H1 (cell line): ENCODE measurements around the gene ATP6V0E2. TPM values are rescaled to one million over a fixed set of nuclear protein-coding genes. Genes with fewer than 3 reads are reported as not detected.
A peak's percentile ranks its signal among the peaks of the same experiment; 100 is the strongest.

Source experiments
- CTCF ChIA-PET: fragments of 300-600 bp; sonication (Branson Sonifier 250); formaldehyde crosslinking; loops from one replicate; lab custom pipeline; 2021; ENCODE audit not compliant: partially characterized antibody; lab: Charles Lee
- POLR2A ChIA-PET: fragments of 300-600 bp; sonication (Branson Sonifier 250); formaldehyde crosslinking; loops from one replicate; lab custom pipeline; 2021; ENCODE audit warnings: inconsistent platforms; ENCODE audit not compliant: partially characterized antibody; lab: Charles Lee
- DNase-seq, 2 experiments: peaks; one replicate each; pipeline versions ENCODE4 v3.0.0 to v3.0.0-alpha.2; 2010 to 2022; ENCODE audit warnings: low spot score in 2 of 2, low read depth in 1 of 2, mixed read lengths in 1 of 2
- FAIRE-seq: peaks from 2 replicates; lab custom pipeline; 2011; peaks lifted over from hg19 to GRCh38; lab: Jason Lieb, UNC
- H2AFZ ChIP-seq: 2 replicates; pipeline ENCODE4 v1.8.1; 2012; ENCODE audit warnings: low read length, inconsistent platforms
- H2AK5ac ChIP-seq: 2 replicates; pipeline ENCODE4 v1.6.1; 2013; ENCODE audit warnings: low read depth, low read length
- H2BK120ac ChIP-seq: replicated peaks from 2 replicates; pipeline ENCODE3; 2013; ENCODE audit warnings: low read depth, low read length, inconsistent platforms
- H2BK12ac ChIP-seq: 2 replicates; pipeline ENCODE4 v1.6.1; 2013; ENCODE audit warnings: low read depth, low read length
- H2BK15ac ChIP-seq: 2 replicates; pipeline ENCODE4 v1.6.1; 2013; ENCODE audit warnings: low read length
- H2BK20ac ChIP-seq: 2 replicates; pipeline ENCODE4 v1.6.1; 2013; ENCODE audit warnings: low read length
- H2BK5ac ChIP-seq: 2 replicates; pipeline ENCODE4 v1.6.1; 2013; ENCODE audit warnings: low read depth, low read length
- H3K14ac ChIP-seq: 2 replicates; pipeline ENCODE4 v1.6.1; 2013; ENCODE audit warnings: inconsistent platforms; ENCODE audit not compliant: insufficient read length
- H3K18ac ChIP-seq: 2 replicates; pipeline ENCODE4 v1.6.1; 2013; ENCODE audit warnings: low read length; ENCODE audit errors: extremely low read depth
- H3K23ac ChIP-seq: 2 replicates; pipeline ENCODE4 v1.6.1; 2013; ENCODE audit warnings: inconsistent platforms; ENCODE audit not compliant: insufficient read length
- H3K23me2 ChIP-seq: 2 replicates; pipeline ENCODE4 v1.6.1; 2013; ENCODE audit warnings: low read depth, low read length
- H3K27ac ChIP-seq: 2 replicates; pipeline ENCODE4 v1.6.1; 2011; ENCODE audit warnings: low read depth, low read length, inconsistent platforms
- H3K27me3 ChIP-seq, 4 experiments: replicated peaks in 1 of 4; 1 replicate in 1 of 4; 2 replicates in 3 of 4; pipeline versions ENCODE4 v1.6.1 to v1.8.1; 2011 to 2013; ENCODE audit warnings: low read length in 3 of 4, mild to moderate bottlenecking in 3 of 4, inconsistent platforms in 2 of 4, mixed read lengths in 2 of 4, moderate library complexity in 1 of 4; ENCODE audit not compliant: control insufficient read depth in 3 of 4, insufficient read depth in 3 of 4; ENCODE audit errors: extremely low read depth in 1 of 4
- H3K36me3 ChIP-seq, 4 experiments: 2 replicates each; pipeline versions ENCODE4 v1.6.1 to v1.8.1; 2011 to 2013; ENCODE audit warnings: mild to moderate bottlenecking in 4 of 4, low read length in 3 of 4, moderate library complexity in 2 of 4, control low read depth in 1 of 4, inconsistent platforms in 1 of 4; ENCODE audit not compliant: insufficient read depth in 4 of 4, control insufficient read depth in 2 of 4
- H3K4ac ChIP-seq: replicated peaks from 2 replicates; pipeline ENCODE3; 2013; ENCODE audit warnings: low read length, low read depth, mixed read lengths, inconsistent platforms; ENCODE audit not compliant: insufficient read length
- H3K4me1 ChIP-seq, 4 experiments: replicated peaks in 1 of 4; 1 replicate in 1 of 4; 2 replicates in 3 of 4; pipeline versions ENCODE4 v1.6.1 to v1.8.1; 2011 to 2013; ENCODE audit warnings: low read length in 3 of 4, inconsistent platforms in 2 of 4, mixed read lengths in 1 of 4; ENCODE audit not compliant: insufficient read depth in 4 of 4, control insufficient read depth in 3 of 4
- H3K4me2 ChIP-seq, 2 experiments: 2 replicates each; pipeline versions ENCODE4 v1.6.1 to v1.8.1; 2011 to 2013; ENCODE audit warnings: low read depth in 2 of 2, low read length in 2 of 2, control low read depth in 1 of 2, inconsistent platforms in 1 of 2, mild to moderate bottlenecking in 1 of 2; ENCODE audit not compliant: insufficient read depth in 1 of 2
- H3K4me3 ChIP-seq, 4 experiments: fragments of 200-600, 300-600 bp in 1 of 4; sonication (generic), shearing (Covaris generic), sonication (Bioruptor Twin) in 1 of 4; 2 replicates each; pipeline versions ENCODE4 v1.5.1 to v1.8.1; 2011 to 2016; ENCODE audit warnings: low read length in 4 of 4, low read depth in 3 of 4, control low read depth in 2 of 4, inconsistent platforms in 2 of 4, mild to moderate bottlenecking in 2 of 4, mixed read lengths in 1 of 4, moderate library complexity in 1 of 4; ENCODE audit not compliant: insufficient read depth in 2 of 4; ENCODE audit errors: extremely low read depth in 1 of 4
- H3K56ac ChIP-seq: replicated peaks from 2 replicates; pipeline ENCODE3; 2013; ENCODE audit warnings: low read depth, mild to moderate bottlenecking, mixed read lengths, low read length, inconsistent platforms; ENCODE audit not compliant: insufficient read length
- H3K79me1 ChIP-seq: 2 replicates; pipeline ENCODE4 v1.6.1; 2013; ENCODE audit warnings: low read depth, low read length, control low read depth
- H3K79me2 ChIP-seq, 2 experiments: 2 replicates each; pipeline versions ENCODE4 v1.6.1 to v1.8.1; 2012 to 2013; ENCODE audit warnings: low read length in 2 of 2, mild to moderate bottlenecking in 2 of 2, inconsistent platforms in 1 of 2; ENCODE audit not compliant: insufficient read depth in 2 of 2, control insufficient read depth in 1 of 2
- H3K9ac ChIP-seq, 4 experiments: replicated peaks in 1 of 4; 1 replicate in 1 of 4; 2 replicates in 3 of 4; pipeline versions ENCODE4 v1.6.1 to v1.8.1; 2011 to 2013; ENCODE audit warnings: low read depth in 3 of 4, low read length in 3 of 4, control low read depth in 2 of 4, mild to moderate bottlenecking in 2 of 4, moderate library complexity in 2 of 4, inconsistent platforms in 1 of 4; ENCODE audit errors: extremely low read depth in 1 of 4
- H3K9me3 ChIP-seq, 2 experiments: 2 replicates each; pipeline versions ENCODE4 v1.6.1 to v1.8.1; 2012 to 2013; ENCODE audit warnings: mild to moderate bottlenecking in 2 of 2, moderate library complexity in 2 of 2, control low read depth in 1 of 2, inconsistent platforms in 1 of 2, low read depth in 1 of 2, low read length in 1 of 2, mixed read lengths in 1 of 2; ENCODE audit not compliant: insufficient read depth in 2 of 2
- H4K20me1 ChIP-seq, 2 experiments: replicated peaks in 1 of 2; 2 replicates each; pipeline versions ENCODE3 to v1.8.1; 2011 to 2013; ENCODE audit warnings: inconsistent platforms in 2 of 2, low read length in 2 of 2, mild to moderate bottlenecking in 1 of 2; ENCODE audit not compliant: insufficient read depth in 2 of 2, control insufficient read depth in 1 of 2
- H4K5ac ChIP-seq: 2 replicates; pipeline ENCODE4 v1.6.1; 2013; ENCODE audit warnings: low read length, low read depth, mixed read lengths, inconsistent platforms; ENCODE audit not compliant: insufficient read length
- H4K8ac ChIP-seq: 2 replicates; pipeline ENCODE4 v1.8.0; 2013; ENCODE audit warnings: mild to moderate bottlenecking, moderate library complexity, low read length, inconsistent platforms; ENCODE audit not compliant: insufficient read depth; ENCODE audit errors: extremely low read depth
- H4K91ac ChIP-seq: replicated peaks from 2 replicates; pipeline ENCODE3; 2013; ENCODE audit warnings: low read length, mixed read lengths, inconsistent platforms; ENCODE audit not compliant: insufficient read length
- ASH2L ChIP-seq: fragments of 200-600, 300-600 bp; sonication (generic); IDR thresholded peaks from one replicate; pipeline ENCODE4 v1.7.1; 2017; ENCODE audit warnings: low read length
- CBX5 ChIP-seq: fragments of 300-800, 300-1000 bp; sonication (generic); IDR thresholded peaks from 2 replicates; pipeline ENCODE4 v1.7.1; 2016; ENCODE audit warnings: antibody characterized with exemption, low read length, low read depth
- CBX8 ChIP-seq: fragments of 300-800, 300-1000 bp; sonication (generic); IDR thresholded peaks from 2 replicates; pipeline ENCODE4 v1.7.1; 2016; ENCODE audit warnings: low read depth, low read length, borderline replicate concordance
- EP300 ChIP-seq, 2 experiments: IDR thresholded peaks; 1 replicate in 1 of 2; 2 replicates in 1 of 2; pipeline ENCODE4 v1.6.1; 2011 to 2012; ENCODE audit warnings: low read depth in 2 of 2, low read length in 2 of 2, mild to moderate bottlenecking in 2 of 2, borderline replicate concordance in 1 of 2, inconsistent platforms in 1 of 2, moderate library complexity in 1 of 2
- NRF1 ChIP-seq: IDR thresholded peaks from 2 replicates; pipeline ENCODE4 v1.6.1; 2011; ENCODE audit warnings: mild to moderate bottlenecking, low read depth, low read length, improper control_type of control experiment
- SIRT6 ChIP-seq: IDR thresholded peaks from one replicate; pipeline ENCODE4 v1.7.1; 2012; ENCODE audit warnings: low read length, inconsistent platforms
- TCF12 ChIP-seq: IDR thresholded peaks from 2 replicates; pipeline ENCODE4 v1.6.1; 2011; ENCODE audit warnings: low read depth, mild to moderate bottlenecking, low read length
- ZNF274 ChIP-seq: IDR thresholded peaks from 2 replicates; pipeline ENCODE4 v1.7.0; 2012; ENCODE audit warnings: low read length, borderline replicate concordance; ENCODE audit errors: extremely low read depth
- WGBS, 2 experiments: shearing (Covaris generic) in 1 of 2; methylation state at CpG; one replicate each; pipeline versions ENCODE4 v1.1.6 to v1.1.7; 2013 to 2015; ENCODE audit warnings: low lambda C conversion rate in 2 of 2, mixed read lengths in 2 of 2, inconsistent platforms in 1 of 2, low coverage in 1 of 2, missing lambda C conversion rate in 1 of 2; ENCODE audit not compliant: insufficient replicate concordance in 2 of 2, insufficient coverage in 1 of 2, insufficient read length in 1 of 2; ENCODE audit errors: extremely low coverage in 1 of 2, missing lambda C conversion rate in 1 of 2; 5-methylcytosine and 5-hydroxymethylcytosine counted together
- polyA plus RNA-seq, 7 experiments: library from polyadenylated mRNA; depleted of rRNA in 3 of 7; stranded (reverse) in 5 of 7; unstranded in 2 of 7; fragments of >200 nt in 5 of 7; fragments of 200-250 nt in 2 of 7; gene quantifications; 1 replicate in 5 of 7; 2 replicates in 1 of 7; 4 replicates in 1 of 7; pipeline versions ENCODE4 v1.2.1 to v1.2.3, GENCODE V29; 2011 to 2013; ENCODE audit warnings: missing spikeins in 2 of 7, mixed read lengths in 2 of 7
- total RNA-seq: library from RNA; stranded (reverse); fragmentation: NEBNext Ultra II Directional; extraction: Animal tissue kit (Norgen Biotek cat#: 25700); gene quantifications from 2 replicates; pipeline ENCODE4 v1.2.1, GENCODE V29; 2021

The ATP6V0E2 gene
- total and polyA plus RNA-seq, 2 of the 8 experiments (the other 6 are each of a cell fraction or from before 2014, with no cell fraction given), result 26.1 to 47.9 TPM

DNA sequence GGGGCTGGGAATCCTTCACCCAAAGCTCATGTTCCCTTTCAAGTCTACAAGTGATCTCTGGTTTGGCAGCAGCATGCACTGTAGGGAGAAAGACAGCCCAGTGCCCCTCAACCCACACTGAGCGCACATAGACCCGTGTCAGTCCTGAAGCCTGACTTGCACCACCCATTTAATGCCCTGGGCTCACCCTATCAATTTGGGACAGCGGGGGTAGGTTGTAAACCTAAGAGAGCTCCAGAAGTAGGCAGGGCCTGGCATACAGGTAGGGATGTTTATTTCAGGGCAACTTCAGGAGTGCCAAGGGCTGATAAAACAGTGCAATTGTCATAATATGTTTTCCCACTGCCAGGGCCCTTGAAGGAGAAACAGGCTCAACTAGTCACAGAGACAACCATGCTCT, 3.5 kb upstream of the ATP6V0E2 start:
- Histone ChIP-seq H2BK5ac (no peak overlapping the region), H3K9me3 (no peaks in the 10 kb centered on the region), H2BK120ac (no peak overlapping the region), H3K18ac (no peak overlapping the region), H3K14ac (no peak overlapping the region), H3K4ac (no peak overlapping the region), H3K36me3 (peaks cover 0 to 3% (median 0%) of the 10 kb centered on the region in 4 experiments; a peak in 2 of 8 replicates), H3K23ac (no peak overlapping the region), H3K9ac (no peak overlapping the region), H4K20me1 (no peaks in the 10 kb centered on the region), H4K5ac (no peak overlapping the region), H3K79me1 (no peaks in the 10 kb centered on the region), H2AFZ (no peak overlapping the region), H3K4me1 (peaks cover 0 to 12% (median 4%) of the 10 kb centered on the region in 4 experiments; a peak in 4 of 7 replicates), H3K4me2 (no peak overlapping the region), H3K27me3 (peaks cover 0 to 19% (median 14%) of the 10 kb centered on the region in 4 experiments; a peak in 6 of 7 replicates), H4K8ac (no peak overlapping the region), H3K23me2 (peaks cover 11% of the 10 kb centered on the region; the same call in 1 of the 2 replicates), H2BK20ac (no peak overlapping the region), H3K27ac (no peak overlapping the region), H4K91ac (no peak overlapping the region), H3K79me2 (no peaks in the 10 kb centered on the region), H2BK15ac (no peak overlapping the region), H3K56ac (no peak overlapping the region), H2BK12ac (no peak overlapping the region), H2AK5ac (no peak overlapping the region), H3K4me3 (no peak overlapping the region)
- ChIA-PET POLR2A (no interaction called here), CTCF (interaction anchor here (0.5 to 5.5 kb wide), 7 partner anchors 9 to 162 kb away, joined by 3 to 60 read pairs (median 5); no protein-coding TSS in a partner anchor)
- 91% methylated on average over 3 of the region's 3 CpGs; no CpG with 5 or more reads in 1 of the 2 experiments for WGBS, 2 experiments
- TF ChIP-seq EP300 (IDR thresholded peaks at IDR 0.05; ENCODE audit: borderline replicate concordance in 1 of 2, low read depth in 2 of 2, low read length in 2 of 2) (no peak), NRF1 (no peak), SIRT6 (no peak), ZNF274 (no peak), TCF12 (no peak), CBX5 (no peak), ASH2L (no peak), CBX8 (no peak)
- FAIRE-seq (no peak), DNase-seq (peak in 1 of 2 experiments; percentile 28)
